ENCODE measurements around the gene STAT1.

STAT1 gene

GRCh38 chr2:191019376-191019775 lies 5.4 kb upstream of the STAT1 start:
- peak overlapping the region; percentile 92 for H3K9ac ChIP-seq (ENCODE audit: low read length)

GRCh38 chr2:191018643-191019119 lies 4.7 kb upstream of the STAT1 start:
- Histone ChIP-seq H3K4me3 (ENCODE audit: low read length) (no peak overlapping the region), H3K4me2 (ENCODE audit: low read length) (no peak overlapping the region), H3K4me1 (ENCODE audit: low read length) (peaks cover 40% of the 10 kb centered on the region), H3K9me3 (ENCODE audit: insufficient read depth, low read length) (no peaks in the 10 kb centered on the region), H3K9ac (ENCODE audit: low read length) (no peak overlapping the region), H3K36me3 (replicated peaks; ENCODE audit: low read depth, low read length) (no peaks in the 10 kb centered on the region), H2AFZ (ENCODE audit: low read depth, low read length) (no peak overlapping the region), H3K27me3 (ENCODE audit: low read depth, low read length) (no peaks in the 10 kb centered on the region), H3K27ac (ENCODE audit: low read length) (no peak overlapping the region), H3K79me2 (ENCODE audit: low read length) (peaks cover 2% of the 10 kb centered on the region), H4K20me1 (ENCODE audit: insufficient read depth, low read length) (no peaks in the 10 kb centered on the region)
- no peak for TF ChIP-seq EZH2phosphoT487 (IDR thresholded peaks at IDR 0.05; ENCODE audit: low read depth)

More at GRCh38 chr2:191019376-191019775, 5.4 kb upstream of the STAT1 start:
- Histone ChIP-seq H3K4me3 (ENCODE audit: low read length) (peak overlapping the region; percentile 86), H3K27me3 (ENCODE audit: low read depth, low read length) (no peaks in the 10 kb centered on the region), H3K27ac (ENCODE audit: low read length) (no peak overlapping the region), H3K36me3 (replicated peaks; ENCODE audit: low read depth, low read length) (no peaks in the 10 kb centered on the region), H3K4me1 (ENCODE audit: low read length) (peaks cover 39% of the 10 kb centered on the region), H3K79me2 (ENCODE audit: low read length) (no peaks in the 10 kb centered on the region), H2AFZ (ENCODE audit: low read depth, low read length) (0 out of 2 replicates have a peak overlapping the region, but pooled peaks have one; percentile 60), H3K9me3 (ENCODE audit: insufficient read depth, low read length) (no peaks in the 10 kb centered on the region), H3K4me2 (ENCODE audit: low read length) (peak overlapping the region; percentile 97), H4K20me1 (ENCODE audit: insufficient read depth, low read length) (no peaks in the 10 kb centered on the region)
- TF ChIP-seq EZH2phosphoT487 (IDR thresholded peaks at IDR 0.05; ENCODE audit: low read depth) (no peak), CTCF (IDR thresholded peaks at IDR 0.05; ENCODE audit: low read depth, low read length) (no peak)

GRCh38 chr2:191018048-191018447 lies 4.1 kb upstream of the STAT1 start:
- TF ChIP-seq EZH2phosphoT487 (IDR thresholded peaks at IDR 0.05; ENCODE audit: low read depth) (no peak), CTCF (IDR thresholded peaks at IDR 0.05; ENCODE audit: low read depth, low read length) (no peak)
- H3K4me3 ChIP-seq (ENCODE audit: low read length) = no peak overlapping the region
- no peaks in the 10 kb centered on the region for H3K9me3 ChIP-seq (ENCODE audit: insufficient read depth, low read length)
- H3K27me3 ChIP-seq (ENCODE audit: low read depth, low read length) = no peaks in the 10 kb centered on the region
- H3K36me3 ChIP-seq (replicated peaks; ENCODE audit: low read depth, low read length) = no peaks in the 10 kb centered on the region
- H3K4me2 ChIP-seq (ENCODE audit: low read length) = no peak overlapping the region
- H2AFZ ChIP-seq (ENCODE audit: low read depth, low read length) = no peak overlapping the region
- H3K4me1 ChIP-seq (ENCODE audit: low read length) = peaks cover 42% of the 10 kb centered on the region
- no peak overlapping the region for H3K9ac ChIP-seq (ENCODE audit: low read length)
- H3K27ac ChIP-seq (ENCODE audit: low read length) = no peak overlapping the region
- H4K20me1 ChIP-seq (ENCODE audit: insufficient read depth, low read length) = no peaks in the 10 kb centered on the region
- peaks cover 9% of the 10 kb centered on the region for H3K79me2 ChIP-seq (ENCODE audit: low read length)

- Histone ChIP-seq H3K79me2 (ENCODE audit: low read length) (peaks cover 17% of the 10 kb centered on the region), H3K4me1 (ENCODE audit: low read length) (peaks cover 36% of the 10 kb centered on the region), H3K9me3 (ENCODE audit: insufficient read depth, low read length) (no peaks in the 10 kb centered on the region), H2AFZ (ENCODE audit: low read depth, low read length) (no peak overlapping the region), H3K36me3 (replicated peaks; ENCODE audit: low read depth, low read length) (peaks cover 1% of the 10 kb centered on the region), H3K9ac (ENCODE audit: low read length) (no peak overlapping the region), H3K27ac (ENCODE audit: low read length) (no peak overlapping the region), H3K27me3 (ENCODE audit: low read depth, low read length) (no peaks in the 10 kb centered on the region), H3K4me2 (ENCODE audit: low read length) (no peak overlapping the region), H4K20me1 (ENCODE audit: insufficient read depth, low read length) (no peaks in the 10 kb centered on the region), H3K4me3 (ENCODE audit: low read length) (no peak overlapping the region)
- TF ChIP-seq EZH2phosphoT487 (IDR thresholded peaks at IDR 0.05; ENCODE audit: low read depth) (no peak), CTCF (IDR thresholded peaks at IDR 0.05; ENCODE audit: low read depth, low read length) (no peak)
These were observed 1.9 kb upstream of the STAT1 start for GRCh38 chr2:191015831-191016230.
